Tibial nerve (tissue), 4 donors: ENCODE measurements around the gene OR52B6. TPM values are rescaled to one million over a fixed set of nuclear protein-coding genes. Genes with fewer than 3 reads are reported as not detected.

Experiments used
- DNase-seq, 2 donors: peaks; one replicate each; pipeline ENCODE4 v3.0.0-alpha.2; 2019; ENCODE audit warnings: low spot score in 2 of 2
- H3K27ac ChIP-seq, 4 donors: fragments of 200-600 bp; sonication (generic) in 3 of 4; one replicate each; pipeline ENCODE4 v1.5.1; 2017 to 2019; ENCODE audit warnings: mild to moderate bottlenecking in 1 of 4
- H3K27me3 ChIP-seq, 2 donors: fragments of 200-600 bp; sonication (generic) in 1 of 2; one replicate each; pipeline versions ENCODE4 v1.5.1 to v1.6.0; 2017 to 2019
- H3K36me3 ChIP-seq, 3 donors: fragments of 200-600 bp; sonication (generic); one replicate each; pipeline ENCODE4 v1.5.1; 2018 to 2019
- H3K4me1 ChIP-seq, 4 donors: fragments of 200-600 bp; sonication (generic) in 3 of 4; one replicate each; pipeline ENCODE4 v1.5.1; 2017 to 2019
- H3K4me3 ChIP-seq, 4 donors: fragments of 200-600 bp; sonication (generic) in 3 of 4; one replicate each; pipeline ENCODE4 v1.5.1; 2017 to 2019; ENCODE audit warnings: mild to moderate bottlenecking in 1 of 4, moderate library complexity in 1 of 4
- H3K9me3 ChIP-seq, 4 donors: fragments of 200-600 bp; sonication (generic) in 3 of 4; one replicate each; pipeline ENCODE4 v1.5.1; 2017 to 2019
- EP300 ChIP-seq, 2 donors: sonication (generic); formaldehyde crosslinking; IDR thresholded peaks; one replicate each; pipeline ENCODE4 v1.6.1; 2017; ENCODE audit warnings: antibody characterized with exemption in 2 of 2, mild to moderate bottlenecking in 1 of 2
- POLR2A ChIP-seq, 2 donors: fragments of 450-650 bp; IDR thresholded peaks; one replicate each; pipeline ENCODE4 v1.6.1; 2017; ENCODE audit warnings: antibody characterized with exemption in 2 of 2, mild to moderate bottlenecking in 2 of 2, moderate library complexity in 2 of 2
- WGBS, 2 donors: methylation state at CpG; one replicate each; pipeline ENCODE4 v1.1.5; 2018; 5-methylcytosine and 5-hydroxymethylcytosine counted together
- total RNA-seq, 4 donors: library from RNA; depleted of rRNA; stranded (reverse); fragments of >200 nt; gene quantifications; one replicate each; pipeline ENCODE4 v1.1.0, GENCODE V29; 2016
- TF ChIP-seq, protein P1 (sequence below), 5 experiments: fragments of 200-600 bp in 3 of 5; fragments of 450-650 bp in 2 of 5; sonication (generic) in 3 of 5; IDR thresholded peaks; one replicate each; pipeline ENCODE4 v1.5.1; 2016 to 2019; ENCODE audit warnings: antibody characterized with exemption in 5 of 5, mild to moderate bottlenecking in 3 of 5, moderate library complexity in 2 of 5

The OR52B6 gene, protein sequence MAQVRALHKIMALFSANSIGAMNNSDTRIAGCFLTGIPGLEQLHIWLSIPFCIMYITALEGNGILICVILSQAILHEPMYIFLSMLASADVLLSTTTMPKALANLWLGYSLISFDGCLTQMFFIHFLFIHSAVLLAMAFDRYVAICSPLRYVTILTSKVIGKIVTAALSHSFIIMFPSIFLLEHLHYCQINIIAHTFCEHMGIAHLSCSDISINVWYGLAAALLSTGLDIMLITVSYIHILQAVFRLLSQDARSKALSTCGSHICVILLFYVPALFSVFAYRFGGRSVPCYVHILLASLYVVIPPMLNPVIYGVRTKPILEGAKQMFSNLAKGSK
- total RNA-seq: not detected

DNA sequence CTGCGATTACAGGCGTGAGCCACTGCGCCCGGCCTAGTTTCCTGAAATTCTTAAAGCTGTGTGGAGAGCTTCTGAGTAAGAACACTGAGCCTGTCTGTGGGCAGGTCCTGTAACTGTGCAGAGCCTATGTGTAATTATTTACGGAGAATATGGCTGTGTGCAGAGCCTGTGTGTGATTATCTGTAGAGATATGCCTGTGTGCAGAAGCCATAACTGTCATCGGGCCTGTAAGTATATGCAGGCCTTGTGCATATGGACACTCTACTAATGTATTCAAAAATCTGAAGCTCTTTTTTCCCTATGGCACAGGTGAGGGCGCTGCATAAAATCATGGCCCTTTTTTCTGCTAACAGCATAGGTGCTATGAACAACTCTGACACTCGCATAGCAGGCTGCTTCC is at the start of gene OR52B6:
Gene OR52B6, plus strand, starts transcription at position 301 of the 400 bp plus-strand sequence. Its CDS starts 0 bp downstream, at position 301.
- no peak within 1 kb of the TSS for H3K27ac ChIP-seq
- H3K9me3 ChIP-seq: no peaks in the 10 kb centered on the region
- H3K4me1 ChIP-seq: no peaks in the 10 kb centered on the region
- H3K27me3 ChIP-seq: no peaks in the 10 kb centered on the region
- DNase-seq: no peak
- WGBS, 2 donors: 94% methylated on average over 8 of the region's 8 CpGs
- no peak within 1 kb of the TSS for H3K4me3 ChIP-seq
- no peaks in the 10 kb centered on the region for H3K36me3 ChIP-seq
- TF ChIP-seq EP300 (IDR thresholded peaks at IDR 0.05): no peak
- no peak for TF ChIP-seq POLR2A (IDR thresholded peaks at IDR 0.05)
- TF ChIP-seq, protein P1, sequence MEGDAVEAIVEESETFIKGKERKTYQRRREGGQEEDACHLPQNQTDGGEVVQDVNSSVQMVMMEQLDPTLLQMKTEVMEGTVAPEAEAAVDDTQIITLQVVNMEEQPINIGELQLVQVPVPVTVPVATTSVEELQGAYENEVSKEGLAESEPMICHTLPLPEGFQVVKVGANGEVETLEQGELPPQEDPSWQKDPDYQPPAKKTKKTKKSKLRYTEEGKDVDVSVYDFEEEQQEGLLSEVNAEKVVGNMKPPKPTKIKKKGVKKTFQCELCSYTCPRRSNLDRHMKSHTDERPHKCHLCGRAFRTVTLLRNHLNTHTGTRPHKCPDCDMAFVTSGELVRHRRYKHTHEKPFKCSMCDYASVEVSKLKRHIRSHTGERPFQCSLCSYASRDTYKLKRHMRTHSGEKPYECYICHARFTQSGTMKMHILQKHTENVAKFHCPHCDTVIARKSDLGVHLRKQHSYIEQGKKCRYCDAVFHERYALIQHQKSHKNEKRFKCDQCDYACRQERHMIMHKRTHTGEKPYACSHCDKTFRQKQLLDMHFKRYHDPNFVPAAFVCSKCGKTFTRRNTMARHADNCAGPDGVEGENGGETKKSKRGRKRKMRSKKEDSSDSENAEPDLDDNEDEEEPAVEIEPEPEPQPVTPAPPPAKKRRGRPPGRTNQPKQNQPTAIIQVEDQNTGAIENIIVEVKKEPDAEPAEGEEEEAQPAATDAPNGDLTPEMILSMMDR (IDR thresholded peaks at IDR 0.05): no peak

DNA sequence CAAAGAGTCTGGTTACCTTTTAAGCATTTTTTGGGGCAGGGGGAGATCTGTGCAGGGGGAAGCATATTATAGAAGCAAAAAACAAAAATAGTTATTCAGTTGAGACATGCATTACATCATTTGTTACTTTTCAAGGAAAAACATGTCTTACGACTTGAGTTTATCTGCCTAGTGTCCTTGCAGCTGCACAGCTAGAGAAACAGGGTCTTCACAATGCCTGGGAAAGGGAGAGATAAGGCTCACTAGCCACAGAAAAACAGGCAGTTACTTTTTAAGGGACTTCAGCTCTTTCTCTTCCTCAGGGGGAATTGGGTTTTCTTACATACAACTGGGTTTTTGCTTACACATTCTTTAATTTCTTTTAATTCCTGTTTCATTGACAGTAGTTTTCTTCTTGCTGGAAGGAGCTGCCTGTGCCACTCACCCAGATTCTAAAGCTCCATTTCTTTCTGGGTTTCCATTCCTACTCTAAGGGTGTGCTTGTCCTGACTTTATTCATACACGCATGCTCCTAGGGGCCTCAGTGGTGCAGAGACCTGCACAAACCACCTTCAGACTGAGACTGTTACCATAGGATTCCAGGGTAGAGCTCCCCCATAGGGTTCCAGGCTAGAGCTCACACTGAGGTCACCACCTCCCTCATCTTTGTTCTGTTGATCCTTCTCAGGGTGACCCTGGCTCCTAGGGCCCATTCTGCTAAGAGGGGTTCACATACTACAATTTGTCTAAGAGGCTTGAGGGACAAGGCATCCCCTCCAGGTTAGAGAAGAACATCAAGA is 49.4 kb upstream of the OR52B6 start:
- WGBS, 2 donors: 51 to 58% methylated on average over 2 of the region's 2 CpGs
- no peaks in the 10 kb centered on the region for H3K4me1 ChIP-seq
- TF ChIP-seq POLR2A (IDR thresholded peaks at IDR 0.05) (no peak), EP300 (IDR thresholded peaks at IDR 0.05) (no peak)
- TF ChIP-seq, protein P1 (IDR thresholded peaks at IDR 0.05): no peak
- H3K9me3 ChIP-seq: no peaks in the 10 kb centered on the region
- H3K27ac ChIP-seq: no peak overlapping the region
- no peaks in the 10 kb centered on the region for H3K36me3 ChIP-seq
- no peak overlapping the region for H3K4me3 ChIP-seq
- no peak for DNase-seq
- H3K27me3 ChIP-seq: no peaks in the 10 kb centered on the region

DNA sequence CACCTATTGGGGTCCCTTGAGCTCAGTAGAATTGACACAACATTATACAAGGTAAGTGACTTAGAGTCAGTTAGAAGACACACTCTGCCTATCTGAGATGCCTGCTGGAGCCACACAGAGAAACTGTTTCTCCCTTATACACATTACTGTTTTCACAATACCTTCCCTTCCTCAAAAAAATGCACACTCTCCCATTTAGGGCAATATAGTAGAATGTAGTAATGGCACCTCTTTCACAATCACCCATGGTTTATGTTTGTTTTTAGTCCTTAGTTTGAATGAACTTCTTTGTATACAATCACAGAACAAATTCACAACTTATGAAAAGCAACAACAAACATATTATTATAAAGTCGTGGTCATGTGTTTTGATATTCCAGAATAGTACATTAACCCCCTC is 46.6 kb upstream of the OR52B6 start:
- Histone ChIP-seq H3K9me3 (no peaks in the 10 kb centered on the region), H3K4me3 (no peak overlapping the region), H3K4me1 (no peaks in the 10 kb centered on the region), H3K27me3 (no peaks in the 10 kb centered on the region), H3K27ac (no peak overlapping the region), H3K36me3 (no peaks in the 10 kb centered on the region)
- WGBS, 2 donors: 30 to 38% methylated on average over 1 of the region's 1 CpG
- no peak for DNase-seq
- no peak for TF ChIP-seq EP300 (IDR thresholded peaks at IDR 0.05)
- TF ChIP-seq POLR2A (IDR thresholded peaks at IDR 0.05): no peak
- TF ChIP-seq, protein P1 (IDR thresholded peaks at IDR 0.05): no peak

DNA sequence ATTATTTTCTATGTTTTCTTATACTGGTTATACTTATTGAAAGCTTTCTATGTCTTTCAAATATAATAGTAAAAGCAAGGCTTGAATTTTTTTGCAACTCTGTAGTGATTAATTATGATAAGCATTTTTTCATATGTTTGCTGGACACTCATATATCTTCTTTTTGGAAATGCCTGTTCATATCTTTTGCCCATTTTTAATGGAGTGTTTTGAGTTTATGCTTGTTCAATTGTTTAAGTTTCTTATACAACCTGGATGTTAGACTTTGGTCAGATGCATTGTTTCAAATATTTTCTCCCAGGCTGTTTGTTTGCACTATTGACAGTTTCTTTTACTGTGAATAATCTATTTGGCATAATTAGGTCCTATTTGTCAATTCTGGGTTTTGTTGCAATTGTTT is 44.2 kb upstream of the OR52B6 start:
- Histone ChIP-seq H3K4me3 (no peak overlapping the region), H3K4me1 (no peaks in the 10 kb centered on the region), H3K36me3 (no peaks in the 10 kb centered on the region), H3K9me3 (no peaks in the 10 kb centered on the region), H3K27me3 (no peaks in the 10 kb centered on the region), H3K27ac (no peak overlapping the region)
- TF ChIP-seq EP300 (IDR thresholded peaks at IDR 0.05): no peak
- TF ChIP-seq, protein P1 (IDR thresholded peaks at IDR 0.05): no peak
- no peak for TF ChIP-seq POLR2A (IDR thresholded peaks at IDR 0.05)
- DNase-seq: no peak

DNA sequence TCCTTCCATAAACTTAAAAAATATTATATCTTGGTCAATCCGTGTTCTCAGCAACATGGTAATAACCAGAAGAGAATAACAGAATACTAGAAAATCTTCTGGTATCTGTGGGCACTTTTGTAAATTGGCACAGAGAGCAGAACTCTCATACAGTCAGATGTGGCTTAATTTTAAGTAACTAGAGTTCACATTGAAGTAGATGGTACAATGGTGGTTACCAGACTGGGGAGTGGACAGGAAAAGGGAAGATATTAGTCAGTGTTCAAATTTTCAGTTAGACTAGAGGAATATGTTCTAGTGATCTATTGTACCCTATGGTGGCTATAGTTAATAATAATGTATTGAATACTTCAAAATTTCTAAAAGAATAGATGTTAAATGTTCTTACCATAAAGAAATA is 39.2 kb upstream of the OR52B6 start:
- TF ChIP-seq EP300 (IDR thresholded peaks at IDR 0.05): no peak
- no peaks in the 10 kb centered on the region for H3K9me3 ChIP-seq
- no peak overlapping the region for H3K4me3 ChIP-seq
- DNase-seq: no peak
- no peak overlapping the region for H3K27ac ChIP-seq
- WGBS, 2 donors: 37 to 45% methylated on average over 1 of the region's 1 CpG
- H3K4me1 ChIP-seq: no peaks in the 10 kb centered on the region
- no peaks in the 10 kb centered on the region for H3K27me3 ChIP-seq
- no peaks in the 10 kb centered on the region for H3K36me3 ChIP-seq
